Osteoblast (primary cell): ENCODE data around the gene ADGRL2. TPM values are rescaled to one million over a fixed set of nuclear protein-coding genes. Genes with fewer than 3 reads are reported as not detected.

ENCODE experiments used
- DNase-seq: peaks from one replicate; pipeline ENCODE4 v3.0.0; 2011; ENCODE audit warnings: low spot score, mixed read lengths; ENCODE audit not compliant: insufficient read length; ENCODE audit errors: missing footprints
- H2AFZ ChIP-seq: 2 replicates; pipeline ENCODE4 v1.6.0; 2011; ENCODE audit warnings: mild to moderate bottlenecking, low read length
- H3K27ac ChIP-seq: 2 replicates; pipeline ENCODE4 v1.5.1; 2011; ENCODE audit warnings: mild to moderate bottlenecking, low read depth, low read length, moderate library complexity
- H3K27me3 ChIP-seq: 2 replicates; pipeline ENCODE4 v1.6.0; 2012; ENCODE audit warnings: mild to moderate bottlenecking, control low read depth, inconsistent platforms, low read length, moderate library complexity; ENCODE audit not compliant: insufficient read depth
- H3K36me3 ChIP-seq: 2 replicates; pipeline ENCODE4 v1.5.1; 2011; ENCODE audit warnings: mild to moderate bottlenecking, low read length, control low read depth, moderate library complexity; ENCODE audit not compliant: insufficient read depth
- H3K4me1 ChIP-seq: 2 replicates; pipeline ENCODE4 v1.5.1; 2011; ENCODE audit warnings: mild to moderate bottlenecking, low read length, control low read depth, moderate library complexity; ENCODE audit not compliant: insufficient read depth
- H3K4me2 ChIP-seq: 2 replicates; pipeline ENCODE4 v1.6.0; 2011; ENCODE audit warnings: mild to moderate bottlenecking, low read length; ENCODE audit not compliant: insufficient read depth
- H3K4me3 ChIP-seq: fragments of 200-600 bp; sonication (generic); 3 replicates; pipeline ENCODE4 v1.5.1; 2012; ENCODE audit warnings: mild to moderate bottlenecking, low read length, inconsistent platforms; ENCODE audit not compliant: insufficient read depth
- H3K79me2 ChIP-seq: 2 replicates; pipeline ENCODE4 v1.6.0; 2012; ENCODE audit warnings: mild to moderate bottlenecking, low read length, control low read depth, inconsistent platforms; ENCODE audit not compliant: insufficient read depth
- H3K9me3 ChIP-seq: 2 replicates; pipeline ENCODE4 v1.5.1; 2011; ENCODE audit warnings: low read depth, low read length, control low read depth
- H4K20me1 ChIP-seq: 2 replicates; pipeline ENCODE4 v1.6.0; 2012; ENCODE audit warnings: mild to moderate bottlenecking, low read length, control low read depth; ENCODE audit not compliant: insufficient read depth
- total RNA-seq: library from RNA; depleted of rRNA; stranded (reverse); fragments of >200 nt; gene quantifications from 2 replicates; pipeline ENCODE4 v1.2.3, GENCODE V29; 2012
- TF ChIP-seq, protein P1 (sequence below): IDR thresholded peaks from 2 replicates; pipeline ENCODE4 v1.5.1; 2011; ENCODE audit warnings: mild to moderate bottlenecking, low read depth, low read length, moderate library complexity; ENCODE audit errors: extremely low read depth

The ADGRL2 gene
- total RNA-seq, 1 donor: 55.4 TPM

DNA sequence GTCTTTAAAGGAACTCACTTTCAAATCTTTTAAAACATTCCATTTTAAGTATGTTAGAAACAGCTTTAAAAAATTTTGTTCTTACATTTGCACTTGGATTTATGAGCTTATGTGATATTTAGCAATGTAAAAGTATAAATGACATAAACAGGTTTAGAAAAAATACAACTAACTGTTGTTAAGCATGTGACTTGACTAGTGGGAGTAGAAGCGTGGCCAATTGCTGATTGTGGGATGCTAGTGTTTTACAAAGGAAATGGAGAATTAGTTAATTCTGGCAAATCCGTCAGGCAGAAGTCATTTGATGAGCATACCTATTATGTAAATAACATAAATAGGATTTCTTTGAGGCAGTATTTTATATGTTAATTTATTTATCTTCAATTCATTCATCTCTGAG, 175.8 kb downstream of the ADGRL2 start:
- no peak overlapping the region for H3K4me2 ChIP-seq

DNA sequence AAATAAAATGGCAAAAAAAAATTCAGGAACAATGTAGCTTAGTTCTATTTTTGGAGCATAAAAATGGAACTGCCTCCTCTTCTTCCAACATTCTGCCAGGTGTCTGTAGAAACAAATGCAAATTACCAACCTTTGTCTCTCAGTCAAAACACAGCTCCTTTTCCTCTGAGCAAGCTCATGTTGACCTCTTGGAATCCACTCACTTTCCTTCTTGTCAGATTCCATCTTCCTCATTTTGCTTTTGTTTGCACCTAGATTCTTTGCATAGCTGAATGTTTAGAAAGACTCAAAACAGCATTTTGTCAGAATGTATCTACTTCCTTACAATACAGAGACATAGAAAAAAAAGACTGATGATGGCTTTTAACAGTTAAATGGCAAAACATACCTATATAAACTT, 178.2 kb downstream of the ADGRL2 start:
- no peaks in the 10 kb centered on the region for H3K79me2 ChIP-seq
- no peaks in the 10 kb centered on the region for H3K4me1 ChIP-seq
- H3K27me3 ChIP-seq: no peaks in the 10 kb centered on the region
- DNase-seq: no peak
- H3K27ac ChIP-seq: no peak overlapping the region
- no peaks in the 10 kb centered on the region for H3K36me3 ChIP-seq
- H3K4me3 ChIP-seq: no peak overlapping the region
- H3K4me2 ChIP-seq: no peak overlapping the region
- H4K20me1 ChIP-seq: no peaks in the 10 kb centered on the region
- H2AFZ ChIP-seq: no peak overlapping the region
- TF ChIP-seq, protein P1, sequence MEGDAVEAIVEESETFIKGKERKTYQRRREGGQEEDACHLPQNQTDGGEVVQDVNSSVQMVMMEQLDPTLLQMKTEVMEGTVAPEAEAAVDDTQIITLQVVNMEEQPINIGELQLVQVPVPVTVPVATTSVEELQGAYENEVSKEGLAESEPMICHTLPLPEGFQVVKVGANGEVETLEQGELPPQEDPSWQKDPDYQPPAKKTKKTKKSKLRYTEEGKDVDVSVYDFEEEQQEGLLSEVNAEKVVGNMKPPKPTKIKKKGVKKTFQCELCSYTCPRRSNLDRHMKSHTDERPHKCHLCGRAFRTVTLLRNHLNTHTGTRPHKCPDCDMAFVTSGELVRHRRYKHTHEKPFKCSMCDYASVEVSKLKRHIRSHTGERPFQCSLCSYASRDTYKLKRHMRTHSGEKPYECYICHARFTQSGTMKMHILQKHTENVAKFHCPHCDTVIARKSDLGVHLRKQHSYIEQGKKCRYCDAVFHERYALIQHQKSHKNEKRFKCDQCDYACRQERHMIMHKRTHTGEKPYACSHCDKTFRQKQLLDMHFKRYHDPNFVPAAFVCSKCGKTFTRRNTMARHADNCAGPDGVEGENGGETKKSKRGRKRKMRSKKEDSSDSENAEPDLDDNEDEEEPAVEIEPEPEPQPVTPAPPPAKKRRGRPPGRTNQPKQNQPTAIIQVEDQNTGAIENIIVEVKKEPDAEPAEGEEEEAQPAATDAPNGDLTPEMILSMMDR: no peak
- no peaks in the 10 kb centered on the region for H3K9me3 ChIP-seq

More for the DNA sequence above, 175.8 kb downstream of the ADGRL2 start:
- Histone ChIP-seq H4K20me1 (no peaks in the 10 kb centered on the region), H3K27ac (no peak overlapping the region), H3K36me3 (peaks cover 6% of the 10 kb centered on the region), H2AFZ (no peak overlapping the region), H3K9me3 (no peaks in the 10 kb centered on the region), H3K27me3 (no peaks in the 10 kb centered on the region), H3K4me1 (no peaks in the 10 kb centered on the region), H3K4me3 (no peak overlapping the region), H3K79me2 (no peaks in the 10 kb centered on the region)
- DNase-seq: no peak
- TF ChIP-seq, protein P1: no peak

DNA sequence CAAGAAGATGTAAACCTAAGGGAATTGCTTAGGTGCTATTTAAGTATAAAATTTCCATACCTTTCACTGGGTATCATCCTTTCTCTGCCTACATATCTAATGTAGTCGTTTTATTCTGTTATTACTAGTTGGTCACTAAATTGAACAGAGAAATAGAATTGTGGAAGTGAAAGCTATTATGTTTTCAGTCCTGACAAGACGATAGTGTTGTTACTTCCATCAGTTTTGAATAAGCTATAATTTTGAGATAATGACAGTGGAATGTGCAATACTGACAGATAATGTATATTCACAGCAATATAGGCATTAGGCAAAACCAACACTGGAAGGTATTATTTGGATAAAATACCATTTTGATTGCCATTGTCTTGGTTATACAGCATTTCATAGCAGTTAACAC, 181.8 kb downstream of the ADGRL2 start:
- H3K4me3 ChIP-seq: no peak overlapping the region
- no peaks in the 10 kb centered on the region for H4K20me1 ChIP-seq
- H3K27ac ChIP-seq: no peak overlapping the region
- no peaks in the 10 kb centered on the region for H3K9me3 ChIP-seq
- no peak overlapping the region for H2AFZ ChIP-seq
- no peaks in the 10 kb centered on the region for H3K79me2 ChIP-seq
- no peaks in the 10 kb centered on the region for H3K4me1 ChIP-seq
- TF ChIP-seq, protein P1: no peak
- no peak for DNase-seq
- H3K4me2 ChIP-seq: no peak overlapping the region
- peaks cover 10% of the 10 kb centered on the region for H3K36me3 ChIP-seq
- H3K27me3 ChIP-seq: no peaks in the 10 kb centered on the region

DNA sequence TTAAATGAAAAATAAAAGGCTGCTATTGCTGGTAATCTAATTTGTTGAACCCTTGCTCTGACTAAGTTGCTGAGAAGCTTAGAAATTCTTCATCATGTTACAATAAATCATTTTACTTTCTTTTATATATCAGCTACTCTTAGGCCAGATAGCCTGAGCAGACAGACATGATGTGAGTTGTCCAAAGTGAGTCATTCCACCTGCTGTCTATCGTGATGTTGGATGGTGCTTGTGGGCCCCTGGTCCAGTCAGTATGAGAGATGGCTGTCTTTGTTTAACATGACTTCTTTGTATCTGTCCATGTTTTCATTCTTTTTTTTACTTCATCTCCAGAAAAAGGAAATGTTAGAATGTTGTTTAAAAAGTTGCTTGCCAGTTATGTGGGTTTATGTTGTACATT, 188.8 kb downstream of the ADGRL2 start:
- no peaks in the 10 kb centered on the region for H3K27me3 ChIP-seq
- TF ChIP-seq, protein P1: no peak
- H3K79me2 ChIP-seq: no peaks in the 10 kb centered on the region
- no peak for DNase-seq
- H3K27ac ChIP-seq: no peak overlapping the region
- no peak overlapping the region for H2AFZ ChIP-seq
- H3K9me3 ChIP-seq: no peaks in the 10 kb centered on the region
- H3K4me2 ChIP-seq: no peak overlapping the region
- no peak overlapping the region for H3K4me3 ChIP-seq
- H3K4me1 ChIP-seq: no peaks in the 10 kb centered on the region
- H3K36me3 ChIP-seq: peaks cover 22% of the 10 kb centered on the region
- H4K20me1 ChIP-seq: no peaks in the 10 kb centered on the region
